T47D (cell line): Measurements from ENCODE around the gene SEMA3C.
A peak's percentile ranks its signal among the peaks of the same experiment; 100 is the strongest.

Experiments
- DNase-seq, 2 experiments: peaks; one replicate each; pipeline versions ENCODE4 v3.0.0 to v3.0.0-alpha.2; 2011 to 2012; ENCODE audit warnings: low read depth in 1 of 2, low spot score in 1 of 2
- JUND ChIP-seq: IDR thresholded peaks from 2 replicates; pipeline ENCODE4 v1.6.1; 2012; ENCODE audit warnings: low read depth
- in situ Hi-C: cut with HindIII; loops from 2 replicates; pipeline ENCODE4 v1.10.0; 2016; ENCODE audit warnings: low sequenced_read_pairs, low pct_unique_long_range_greater_than_20kb

The SEMA3C gene

DNA sequence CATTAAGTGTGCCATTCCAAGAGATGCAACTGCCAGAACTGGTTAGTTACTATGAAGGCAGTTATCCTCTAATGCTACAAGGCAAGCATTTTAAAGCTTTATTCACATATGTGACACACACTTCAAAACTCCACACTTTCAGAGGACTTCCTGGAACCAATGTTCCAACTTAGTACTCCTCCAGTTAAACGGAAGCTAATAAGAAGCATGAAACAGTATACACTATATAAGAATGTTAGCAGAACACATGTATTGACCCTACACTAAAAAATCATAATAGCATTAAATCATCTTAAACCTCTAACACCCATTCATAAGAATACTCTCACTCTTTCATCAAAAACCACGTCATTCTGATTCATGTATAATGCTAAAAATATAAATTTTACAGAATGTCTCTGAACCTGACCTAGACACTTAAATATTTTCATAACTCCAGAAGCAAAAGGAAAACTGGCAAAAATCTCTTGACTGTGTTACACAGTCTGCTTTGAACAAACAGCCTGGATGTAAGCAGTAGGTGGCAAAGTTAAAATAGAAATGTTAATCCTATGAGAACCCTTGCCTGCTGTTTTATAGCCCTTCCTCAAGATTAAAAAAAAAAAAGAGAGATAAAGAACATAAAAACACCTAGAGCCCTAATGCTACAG is 135.0 kb downstream of the SEMA3C start:
- in situ Hi-C loops, result no loop called here
- DNase-seq, result no peak
- no peak for TF ChIP-seq JUND

GRCh38 chr7:80783186-80783677 is 135.6 kb downstream of the SEMA3C start:
- no peak for DNase-seq
- no peak for TF ChIP-seq JUND
- in situ Hi-C loops, result no loop called here

GRCh38 chr7:80781561-80781979 is 137.3 kb downstream of the SEMA3C start:
- DNase-seq, result peak in 1 of 2 experiments; percentile 87
- no peak for TF ChIP-seq JUND
- in situ Hi-C loops, result no loop called here

- in situ Hi-C loops, result no loop called here
- TF ChIP-seq JUND, result no peak
- DNase-seq, result no peak
Observed at GRCh38 chr7:80781146-80781545, 137.7 kb downstream of the SEMA3C start.

DNA sequence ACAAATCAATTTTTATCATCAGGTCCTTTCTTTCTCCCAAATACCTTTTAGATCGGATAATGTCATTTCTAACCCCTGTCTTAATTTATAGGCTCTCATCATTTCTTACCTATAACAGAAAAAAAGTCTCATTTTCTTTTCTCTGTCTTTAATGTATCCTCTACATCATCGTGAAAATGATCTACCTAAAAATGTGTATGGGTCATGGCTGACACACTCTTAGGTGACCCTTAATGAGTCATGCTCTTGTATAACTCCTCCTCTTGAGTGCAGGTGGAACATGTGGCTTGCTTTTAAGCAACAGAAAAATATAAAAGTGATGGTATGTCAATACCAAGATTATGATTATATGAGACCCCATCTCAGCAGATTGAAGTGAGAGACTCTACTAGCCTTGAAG is 139.4 kb downstream of the SEMA3C start:
- in situ Hi-C loops, result no loop called here
- no peak for DNase-seq
- TF ChIP-seq JUND, result no peak

GRCh38 chr7:80775897-80776296 is 143.0 kb downstream of the SEMA3C start:
- TF ChIP-seq JUND, result no peak
- in situ Hi-C loops, result no loop called here
- DNase-seq, result no peak

GRCh38 chr7:80775482-80775881 is 143.4 kb downstream of the SEMA3C start:
- in situ Hi-C loops, result no loop called here
- DNase-seq, result no peak
- TF ChIP-seq JUND, result no peak

DNA sequence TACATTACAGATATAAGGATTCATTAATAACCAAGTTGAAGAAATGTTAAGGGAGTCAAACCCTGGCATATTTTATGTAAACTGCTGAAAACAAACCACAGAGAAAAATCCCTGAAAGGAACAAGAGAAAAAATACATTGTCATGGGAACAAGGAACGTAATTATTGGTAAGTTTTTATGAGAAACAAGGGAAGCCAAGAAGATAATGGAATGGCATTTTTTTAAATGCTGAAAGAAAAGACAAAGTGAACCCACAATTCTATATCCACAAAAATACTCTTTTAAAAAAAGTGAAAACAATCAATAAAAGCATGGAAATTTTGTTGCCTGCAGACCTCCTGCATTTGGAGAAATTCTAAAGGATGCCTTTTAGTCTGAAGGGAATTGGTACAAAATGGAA is 144.0 kb downstream of the SEMA3C start:
- in situ Hi-C loops, result no loop called here
- no peak for TF ChIP-seq JUND
- DNase-seq, result no peak

- TF ChIP-seq JUND, result no peak
- no peak for DNase-seq
- in situ Hi-C loops, result no loop called here
Observed at GRCh38 chr7:80773787-80774508, 144.9 kb downstream of the SEMA3C start.

- in situ Hi-C loops, result no loop called here
- DNase-seq, result no peak
- no peak for TF ChIP-seq JUND
Observed at GRCh38 chr7:80772347-80772993, 146.4 kb downstream of the SEMA3C start.

DNA sequence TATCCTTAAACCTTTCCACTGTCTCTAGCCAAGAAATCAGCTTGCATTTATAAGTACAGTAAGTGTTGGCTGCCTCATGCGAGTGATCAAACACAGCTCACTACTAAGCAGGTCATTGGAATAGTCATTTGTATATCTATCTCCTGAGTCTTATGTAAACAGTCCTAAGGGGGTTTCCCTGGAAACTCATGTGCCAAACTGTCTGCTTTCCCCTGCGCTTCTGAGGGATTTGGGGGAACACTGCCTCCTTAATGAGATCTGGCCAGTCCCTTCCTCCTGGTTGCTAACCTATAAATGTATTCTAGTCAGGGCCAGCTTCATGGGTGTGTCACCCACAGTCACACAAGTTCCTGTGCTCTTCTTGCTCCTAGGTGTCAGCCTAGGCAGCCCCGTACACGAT is 147.3 kb downstream of the SEMA3C start:
- no peak for DNase-seq
- in situ Hi-C loops, result no loop called here
- TF ChIP-seq JUND, result no peak

DNA sequence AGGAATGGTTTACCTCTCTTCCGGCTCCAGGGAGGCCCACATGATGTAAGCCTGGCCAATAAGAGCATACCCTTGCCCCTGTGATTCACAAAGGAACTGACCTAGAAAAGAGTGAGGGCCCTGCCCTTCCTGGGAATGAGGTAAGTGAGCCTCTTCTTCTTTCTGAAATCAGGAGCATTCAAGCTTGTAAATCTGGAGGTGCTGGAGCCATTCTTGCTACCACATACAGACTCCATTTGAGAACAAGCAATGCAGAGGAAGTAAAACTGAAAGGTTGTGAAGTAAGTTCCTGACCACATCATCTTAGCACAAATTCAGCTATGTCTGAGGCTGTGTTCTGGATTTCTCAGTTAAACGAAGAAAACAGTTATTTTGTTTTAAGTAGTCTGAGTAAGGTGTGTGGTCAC is 148.2 kb downstream of the SEMA3C start:
- in situ Hi-C loops, result no loop called here
- TF ChIP-seq JUND, result no peak
- no peak for DNase-seq

DNA sequence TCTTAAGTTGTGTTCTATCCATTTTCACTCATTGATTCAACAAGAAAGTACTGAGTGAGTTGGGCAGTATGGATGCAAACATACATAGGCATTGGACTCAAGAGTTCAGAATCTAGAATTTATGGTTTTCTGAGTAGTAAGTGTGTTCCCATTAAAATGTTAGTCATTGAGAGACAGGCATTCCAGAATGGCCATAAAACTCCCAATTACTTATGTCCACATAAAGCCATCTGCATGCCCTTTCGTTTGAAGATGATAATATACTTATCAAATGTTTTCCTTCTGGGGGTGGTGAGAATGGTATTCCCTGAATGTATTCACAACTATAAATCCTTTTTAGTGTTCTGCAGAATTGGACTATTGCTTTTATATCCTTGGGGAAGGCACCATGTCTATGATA is 148.8 kb downstream of the SEMA3C start:
- in situ Hi-C loops, result no loop called here
- no peak for DNase-seq
- TF ChIP-seq JUND, result no peak
